OCI-LY7 (cell line): ENCODE measurements around the gene PLEKHJ1. TPM values are rescaled to one million over a fixed set of nuclear protein-coding genes. Genes with fewer than 3 reads are reported as not detected.

ENCODE experiments used
- BruUV-seq: library from RNA; stranded (reverse); fragments of 400-500 nt; replicated peaks from 2 replicates; lab custom pipeline; 2021; lab: Mats Ljungman, UMichigan
- CTCF ChIA-PET: fragments of 300-600 bp; sonication (Branson Sonifier 250); formaldehyde crosslinking; loops from one replicate; lab custom pipeline; 2022; ENCODE audit warnings: antibody characterized with exemption; ENCODE audit not compliant: unreplicated experiment; lab: Charles Lee
- POLR2A ChIA-PET: fragments of 300-600 bp; sonication (Branson Sonifier 250); formaldehyde crosslinking; loops from one replicate; lab custom pipeline; 2022; ENCODE audit warnings: antibody characterized with exemption; lab: Charles Lee
- DNase-seq: peaks from one replicate; pipeline ENCODE4 v3.0.0-alpha.2; 2015; ENCODE audit warnings: low spot score
- H2AFZ ChIP-seq: fragments of 200-600 bp; sonication (generic), shearing (Covaris generic); 2 replicates; pipeline ENCODE4 v1.6.1; 2014; ENCODE audit warnings: mild to moderate bottlenecking, antibody characterized with exemption, low read length, moderate library complexity
- H3K27ac ChIP-seq: fragments of 200-600 bp; sonication (generic); 2 replicates; pipeline ENCODE4 v1.5.1; 2014; ENCODE audit warnings: mixed run types, low read depth, mild to moderate bottlenecking, moderate library complexity, low read length, inconsistent platforms; ENCODE audit not compliant: poor library complexity, severe bottlenecking
- H3K36me3 ChIP-seq: fragments of 200-600 bp; sonication (generic); 2 replicates; pipeline ENCODE4 v1.6.1; 2014; ENCODE audit warnings: mild to moderate bottlenecking, antibody characterized with exemption, low read length, moderate library complexity, mixed read lengths; ENCODE audit not compliant: insufficient read depth
- H3K4me1 ChIP-seq: fragments of 200-600 bp; sonication (generic); 2 replicates; pipeline ENCODE4 v1.5.1; 2014; ENCODE audit warnings: mild to moderate bottlenecking, low read length; ENCODE audit not compliant: insufficient read depth, poor library complexity, severe bottlenecking
- H3K4me2 ChIP-seq: fragments of 200-600 bp; sonication (generic); 2 replicates; pipeline ENCODE4 v1.6.1; 2014; ENCODE audit warnings: mild to moderate bottlenecking, low read length
- H3K4me3 ChIP-seq: fragments of 200-600 bp; sonication (generic); 2 replicates; pipeline ENCODE4 v1.5.1; 2014; ENCODE audit warnings: mild to moderate bottlenecking, low read depth, low read length; ENCODE audit not compliant: poor library complexity, severe bottlenecking
- H3K79me2 ChIP-seq: fragments of 200-600 bp; sonication (generic); 2 replicates; pipeline ENCODE4 v1.6.1; 2016; ENCODE audit warnings: low read depth, mild to moderate bottlenecking, low read length, moderate library complexity, mixed read lengths; ENCODE audit not compliant: insufficient read depth
- H3K9me2 ChIP-seq: fragments of 200-600 bp; sonication (generic); 2 replicates; pipeline ENCODE4 v1.6.1; 2016; ENCODE audit warnings: mild to moderate bottlenecking, low read length, mixed read lengths; ENCODE audit not compliant: insufficient read depth
- H3K9me3 ChIP-seq: fragments of 200-600 bp; sonication (generic); 2 replicates; pipeline ENCODE4 v1.6.1; 2014; ENCODE audit warnings: mild to moderate bottlenecking, mixed run types, low read length, mixed read lengths
- H4K20me1 ChIP-seq: fragments of 200-600 bp; sonication (generic); 2 replicates; pipeline ENCODE4 v1.6.1; 2014; ENCODE audit warnings: mild to moderate bottlenecking, antibody characterized with exemption, low read length, moderate library complexity, mixed read lengths; ENCODE audit not compliant: insufficient read depth
- EZH2phosphoT487 ChIP-seq: fragments of 200-600 bp; sonication (generic); IDR thresholded peaks from 2 replicates; pipeline ENCODE4 v1.6.1; 2018; ENCODE audit warnings: low read depth, borderline replicate concordance, mild to moderate bottlenecking, mixed run types, antibody characterized with exemption, low read length, moderate library complexity, mixed read lengths
- intact Hi-C: fragments of 100-400 bp; cut with micrococcal nuclease; formaldehyde crosslinking; loops from one replicate; pipeline ENCODE4 v1.10.0; 2022; ENCODE audit not compliant: unreplicated experiment
- total RNA-seq, 2 experiments: library from RNA; depleted of rRNA in 1 of 2; stranded (reverse); fragments of >200 nt in 1 of 2; shearing (Covaris generic) in 1 of 2; gene quantifications; 2 replicates each; pipeline ENCODE4 v1.2.3, GENCODE V29; 2014 to 2022
- TF ChIP-seq, protein P1 (sequence below): fragments of 200-600 bp; sonication (generic); conservative IDR thresholded peaks from 2 replicates; pipeline ENCODE4 v1.5.1; 2014; ENCODE audit warnings: mild to moderate bottlenecking, antibody characterized with exemption, low read length, moderate library complexity, mixed read lengths

Gene PLEKHJ1
- total RNA-seq, 2 experiments from 2014 or later: 129 to 205 TPM

DNA sequence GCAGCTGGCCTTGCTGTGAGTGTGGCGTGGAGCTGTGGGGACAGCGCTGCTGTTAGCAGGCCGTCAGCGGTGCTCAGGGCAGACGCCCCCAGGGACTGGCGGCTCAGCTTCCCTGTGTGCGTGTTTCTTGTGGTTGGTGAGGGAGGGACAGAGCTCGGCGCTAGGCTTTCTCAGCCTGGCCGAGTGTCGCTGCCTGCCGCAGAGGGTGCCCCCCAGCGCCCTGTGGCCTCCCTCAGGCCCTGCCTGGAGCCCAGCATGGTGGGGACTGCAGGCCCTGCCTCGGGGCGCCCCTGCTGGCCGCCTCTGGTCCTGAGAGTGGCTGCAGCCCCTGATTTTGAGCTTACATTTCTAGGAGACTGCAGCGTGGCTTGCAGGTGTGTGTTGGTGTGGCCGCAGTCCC is 36.9 kb downstream of the PLEKHJ1 start:
- no peak for DNase-seq
- Histone ChIP-seq H3K9me2 (no peaks in the 10 kb centered on the region), H3K27ac (no peak overlapping the region), H2AFZ (no peak overlapping the region), H3K4me3 (no peak overlapping the region), H3K4me1 (no peaks in the 10 kb centered on the region), H4K20me1 (no peaks in the 10 kb centered on the region), H3K4me2 (no peak overlapping the region), H3K9me3 (no peaks in the 10 kb centered on the region), H3K79me2 (no peaks in the 10 kb centered on the region), H3K36me3 (peaks cover 49% of the 10 kb centered on the region)
- BruUV-seq: no TSS peak
- POLR2A ChIA-PET: no interaction called here
- intact Hi-C loops: no loop called here
- CTCF ChIA-PET: interaction anchor here (1.0 kb wide), 1 partner anchor 18 kb away, joined by 5 read pairs; no protein-coding TSS in a partner anchor
- TF ChIP-seq, protein P1, sequence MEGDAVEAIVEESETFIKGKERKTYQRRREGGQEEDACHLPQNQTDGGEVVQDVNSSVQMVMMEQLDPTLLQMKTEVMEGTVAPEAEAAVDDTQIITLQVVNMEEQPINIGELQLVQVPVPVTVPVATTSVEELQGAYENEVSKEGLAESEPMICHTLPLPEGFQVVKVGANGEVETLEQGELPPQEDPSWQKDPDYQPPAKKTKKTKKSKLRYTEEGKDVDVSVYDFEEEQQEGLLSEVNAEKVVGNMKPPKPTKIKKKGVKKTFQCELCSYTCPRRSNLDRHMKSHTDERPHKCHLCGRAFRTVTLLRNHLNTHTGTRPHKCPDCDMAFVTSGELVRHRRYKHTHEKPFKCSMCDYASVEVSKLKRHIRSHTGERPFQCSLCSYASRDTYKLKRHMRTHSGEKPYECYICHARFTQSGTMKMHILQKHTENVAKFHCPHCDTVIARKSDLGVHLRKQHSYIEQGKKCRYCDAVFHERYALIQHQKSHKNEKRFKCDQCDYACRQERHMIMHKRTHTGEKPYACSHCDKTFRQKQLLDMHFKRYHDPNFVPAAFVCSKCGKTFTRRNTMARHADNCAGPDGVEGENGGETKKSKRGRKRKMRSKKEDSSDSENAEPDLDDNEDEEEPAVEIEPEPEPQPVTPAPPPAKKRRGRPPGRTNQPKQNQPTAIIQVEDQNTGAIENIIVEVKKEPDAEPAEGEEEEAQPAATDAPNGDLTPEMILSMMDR: peak; percentile 51; the same call in 1 of the 2 replicates
- TF ChIP-seq EZH2phosphoT487: no peak

DNA sequence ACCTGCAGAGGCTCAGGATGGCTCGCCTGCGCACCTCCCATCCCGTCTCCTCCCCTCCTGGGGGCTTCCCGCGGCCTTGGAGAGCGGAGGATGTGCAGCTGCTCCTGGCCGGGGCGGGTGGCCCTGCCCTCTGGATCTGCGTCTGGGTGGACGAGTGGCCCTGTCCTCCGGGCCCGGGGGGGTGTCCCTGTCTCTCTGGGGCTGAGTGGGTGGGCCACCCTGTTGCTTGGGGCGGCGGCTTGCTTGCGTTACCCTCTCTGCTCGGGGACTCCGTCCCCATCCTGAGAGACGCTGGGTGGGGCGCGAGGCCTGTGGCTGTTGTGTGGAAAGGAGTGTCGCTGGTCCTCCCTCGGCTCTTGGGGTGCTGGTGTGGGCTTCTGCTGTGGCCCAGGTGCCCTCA is 37.8 kb downstream of the PLEKHJ1 start:
- Histone ChIP-seq H4K20me1 (no peaks in the 10 kb centered on the region), H3K36me3 (peaks cover 49% of the 10 kb centered on the region), H3K4me1 (no peaks in the 10 kb centered on the region), H3K79me2 (no peaks in the 10 kb centered on the region), H3K4me2 (no peak overlapping the region), H3K9me3 (no peaks in the 10 kb centered on the region), H3K27ac (no peak overlapping the region), H2AFZ (no peak overlapping the region), H3K9me2 (no peaks in the 10 kb centered on the region), H3K4me3 (no peak overlapping the region)
- POLR2A ChIA-PET: no interaction called here
- TF ChIP-seq, protein P1: no peak
- no peak for TF ChIP-seq EZH2phosphoT487
- no peak for DNase-seq
- CTCF ChIA-PET: no interaction called here
- intact Hi-C loops: no loop called here
- no TSS peak for BruUV-seq

DNA sequence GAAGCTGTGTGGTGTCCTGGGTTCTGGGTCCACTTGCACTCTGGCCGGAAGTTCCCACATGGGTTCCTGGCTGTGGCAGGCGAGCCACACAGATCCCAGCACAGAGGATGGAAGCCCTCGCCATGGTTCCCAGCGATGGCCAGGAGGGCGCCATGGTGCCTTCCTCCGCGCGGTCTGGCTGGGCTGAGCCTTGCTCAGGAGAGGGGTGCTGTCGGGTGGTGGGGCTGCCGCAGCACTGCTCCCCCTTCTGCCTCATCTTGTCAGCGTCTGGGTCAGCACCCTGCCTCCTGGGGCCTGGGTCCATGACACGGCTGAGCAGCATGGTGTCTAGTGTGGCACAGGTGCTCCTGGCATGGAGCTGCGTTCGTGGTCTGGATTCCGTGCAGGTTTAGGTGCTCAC is 38.9 kb downstream of the PLEKHJ1 start:
- CTCF ChIA-PET: no interaction called here
- no TSS peak for BruUV-seq
- H3K4me1 ChIP-seq: no peaks in the 10 kb centered on the region
- no peak for DNase-seq
- H3K79me2 ChIP-seq: no peaks in the 10 kb centered on the region
- H3K4me3 ChIP-seq: no peak overlapping the region
- no peaks in the 10 kb centered on the region for H3K9me3 ChIP-seq
- H3K27ac ChIP-seq: no peak overlapping the region
- POLR2A ChIA-PET: no interaction called here
- TF ChIP-seq, protein P1: no peak
- TF ChIP-seq EZH2phosphoT487: no peak
- H3K36me3 ChIP-seq: peaks cover 52% of the 10 kb centered on the region
- intact Hi-C loops: no loop called here
- no peak overlapping the region for H3K4me2 ChIP-seq
- H3K9me2 ChIP-seq: no peaks in the 10 kb centered on the region
- H4K20me1 ChIP-seq: no peaks in the 10 kb centered on the region
- H2AFZ ChIP-seq: no peak overlapping the region
